Chondrocyte (in vitro differentiated cells): Measurements from ENCODE around the gene HSP90B1. TPM values are rescaled to one million over a fixed set of nuclear protein-coding genes. Genes with fewer than 3 reads are reported as not detected.

ENCODE experiments used
- DNase-seq: peaks from one replicate; pipeline ENCODE4 v3.0.0; 2021; ENCODE audit warnings: mixed read lengths, low spot score
- H3K27ac Mint-ChIP-seq: one replicate; pipeline ENCODE4 v1.8.0; 2021; ENCODE audit warnings: mild to moderate bottlenecking, moderate library complexity, mixed read lengths; ENCODE audit not compliant: unreplicated experiment
- H3K27me3 Mint-ChIP-seq: 2 replicates; pipeline ENCODE4 v1.8.0; 2021; ENCODE audit warnings: low read depth, mixed read lengths
- H3K36me3 Mint-ChIP-seq: 2 replicates; pipeline ENCODE4 v1.8.0; 2021; ENCODE audit warnings: low read depth, mixed read lengths
- H3K4me1 Mint-ChIP-seq: 2 replicates; pipeline ENCODE4 v1.8.0; 2021; ENCODE audit warnings: low read depth, mild to moderate bottlenecking, mixed read lengths
- H3K4me3 Mint-ChIP-seq: one replicate; pipeline ENCODE4 v1.8.0; 2021; ENCODE audit warnings: mild to moderate bottlenecking, moderate library complexity, mixed read lengths; ENCODE audit not compliant: unreplicated experiment
- H3K9me3 Mint-ChIP-seq: 2 replicates; pipeline ENCODE4 v1.8.0; 2021; ENCODE audit warnings: low read depth, mixed read lengths
- total RNA-seq: library from RNA; stranded (reverse); gene quantifications from 3 replicates; pipeline ENCODE4 v1.2.1, GENCODE V29; 2021
- TF ChIP-seq, protein P1 (sequence below): fragments of 200-600 bp; sonication (generic); IDR thresholded peaks from 2 replicates; pipeline ENCODE4 v1.5.0; 2021; ENCODE audit warnings: antibody characterized with exemption, mild to moderate bottlenecking, moderate library complexity

The HSP90B1 gene
- total RNA-seq, 1 donor from 2014 or later, result 754 TPM

DNA sequence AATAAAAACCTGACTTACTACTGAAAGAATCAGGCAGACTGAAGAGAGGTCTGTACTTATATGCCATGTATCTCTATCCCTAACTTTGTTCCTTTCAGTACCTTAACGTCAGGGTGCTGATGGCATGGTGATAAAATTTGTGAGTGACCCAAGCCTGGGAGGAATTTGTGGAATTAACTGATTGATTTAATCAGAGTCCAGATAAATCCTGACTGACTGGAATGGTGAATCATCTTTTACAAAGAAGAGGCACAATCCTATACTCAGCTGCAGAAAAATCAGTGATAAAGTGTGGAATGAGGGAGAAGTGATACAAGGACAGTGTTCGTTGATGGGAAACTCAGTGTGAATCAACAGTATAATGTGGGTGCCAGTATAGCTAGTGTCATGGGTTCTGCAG is 39.2 kb downstream of the HSP90B1 start:
- Mint-ChIP-seq H3K27ac (peak overlapping the region; percentile 59), H3K4me3 (peak overlapping the region; percentile 16), H3K36me3 (peaks cover 8% of the 10 kb centered on the region), H3K27me3 (no peaks in the 10 kb centered on the region), H3K4me1 (peaks cover 60% of the 10 kb centered on the region), H3K9me3 (no peaks in the 10 kb centered on the region)
- TF ChIP-seq, protein P1, sequence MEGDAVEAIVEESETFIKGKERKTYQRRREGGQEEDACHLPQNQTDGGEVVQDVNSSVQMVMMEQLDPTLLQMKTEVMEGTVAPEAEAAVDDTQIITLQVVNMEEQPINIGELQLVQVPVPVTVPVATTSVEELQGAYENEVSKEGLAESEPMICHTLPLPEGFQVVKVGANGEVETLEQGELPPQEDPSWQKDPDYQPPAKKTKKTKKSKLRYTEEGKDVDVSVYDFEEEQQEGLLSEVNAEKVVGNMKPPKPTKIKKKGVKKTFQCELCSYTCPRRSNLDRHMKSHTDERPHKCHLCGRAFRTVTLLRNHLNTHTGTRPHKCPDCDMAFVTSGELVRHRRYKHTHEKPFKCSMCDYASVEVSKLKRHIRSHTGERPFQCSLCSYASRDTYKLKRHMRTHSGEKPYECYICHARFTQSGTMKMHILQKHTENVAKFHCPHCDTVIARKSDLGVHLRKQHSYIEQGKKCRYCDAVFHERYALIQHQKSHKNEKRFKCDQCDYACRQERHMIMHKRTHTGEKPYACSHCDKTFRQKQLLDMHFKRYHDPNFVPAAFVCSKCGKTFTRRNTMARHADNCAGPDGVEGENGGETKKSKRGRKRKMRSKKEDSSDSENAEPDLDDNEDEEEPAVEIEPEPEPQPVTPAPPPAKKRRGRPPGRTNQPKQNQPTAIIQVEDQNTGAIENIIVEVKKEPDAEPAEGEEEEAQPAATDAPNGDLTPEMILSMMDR, result no peak
- DNase-seq, result no peak

- DNase-seq, result no peak
- H3K9me3 Mint-ChIP-seq, result no peaks in the 10 kb centered on the region
- H3K27me3 Mint-ChIP-seq, result no peaks in the 10 kb centered on the region
- H3K4me3 Mint-ChIP-seq, result no peak overlapping the region
- H3K27ac Mint-ChIP-seq, result peak overlapping the region; percentile 70
- H3K4me1 Mint-ChIP-seq, result peaks cover 44% of the 10 kb centered on the region
- TF ChIP-seq, protein P1, result no peak
- H3K36me3 Mint-ChIP-seq, result peaks cover 21% of the 10 kb centered on the region
Observed at GRCh38 chr12:103973909-103974308, 43.7 kb downstream of the HSP90B1 start.

GRCh38 chr12:103975368-103975767 is 45.2 kb downstream of the HSP90B1 start:
- no peaks in the 10 kb centered on the region for H3K9me3 Mint-ChIP-seq
- no peak overlapping the region for H3K27ac Mint-ChIP-seq
- no peak for DNase-seq
- H3K36me3 Mint-ChIP-seq, result peaks cover 26% of the 10 kb centered on the region
- no peak overlapping the region for H3K4me3 Mint-ChIP-seq
- H3K27me3 Mint-ChIP-seq, result no peaks in the 10 kb centered on the region
- H3K4me1 Mint-ChIP-seq, result peaks cover 34% of the 10 kb centered on the region
- TF ChIP-seq, protein P1, result no peak

GRCh38 chr12:103978384-103978982 is 48.3 kb downstream of the HSP90B1 start:
- peaks cover 24% of the 10 kb centered on the region for H3K4me1 Mint-ChIP-seq
- no peaks in the 10 kb centered on the region for H3K27me3 Mint-ChIP-seq
- TF ChIP-seq, protein P1, result no peak
- peaks cover 28% of the 10 kb centered on the region for H3K36me3 Mint-ChIP-seq
- no peaks in the 10 kb centered on the region for H3K9me3 Mint-ChIP-seq
- no peak overlapping the region for H3K4me3 Mint-ChIP-seq
- peak overlapping the region; percentile 68 for H3K27ac Mint-ChIP-seq
- DNase-seq, result no peak

- H3K4me1 Mint-ChIP-seq, result peaks cover 10% of the 10 kb centered on the region
- peak overlapping the region; percentile 4 for H3K4me3 Mint-ChIP-seq
- TF ChIP-seq, protein P1, result no peak
- no peaks in the 10 kb centered on the region for H3K9me3 Mint-ChIP-seq
- no peaks in the 10 kb centered on the region for H3K27me3 Mint-ChIP-seq
- H3K27ac Mint-ChIP-seq, result peak overlapping the region; percentile 84
- DNase-seq, result no peak
- peaks cover 5% of the 10 kb centered on the region for H3K36me3 Mint-ChIP-seq
Observed at GRCh38 chr12:103986829-103987228, 56.6 kb downstream of the HSP90B1 start.
